Peyer's patch (tissue), 4 donors: ENCODE measurements around the gene LTBP1.

ENCODE experiments used
- POLR2A ChIP-seq, 2 donors: fragments of 450-650 bp; IDR thresholded peaks; one replicate each; pipeline ENCODE4 v1.5.1; 2017; ENCODE audit warnings: antibody characterized with exemption in 2 of 2, mild to moderate bottlenecking in 2 of 2, moderate library complexity in 2 of 2
- TF ChIP-seq, protein P1 (sequence below), 6 experiments: fragments of 450-650 bp in 4 of 6; fragments of 200-600 bp in 2 of 6; sonication (generic) in 1 of 6; IDR thresholded peaks; one replicate each; pipeline ENCODE4 v1.5.1; 2017 to 2019; ENCODE audit warnings: antibody characterized with exemption in 6 of 6, mild to moderate bottlenecking in 3 of 6, moderate library complexity in 1 of 6

DNA sequence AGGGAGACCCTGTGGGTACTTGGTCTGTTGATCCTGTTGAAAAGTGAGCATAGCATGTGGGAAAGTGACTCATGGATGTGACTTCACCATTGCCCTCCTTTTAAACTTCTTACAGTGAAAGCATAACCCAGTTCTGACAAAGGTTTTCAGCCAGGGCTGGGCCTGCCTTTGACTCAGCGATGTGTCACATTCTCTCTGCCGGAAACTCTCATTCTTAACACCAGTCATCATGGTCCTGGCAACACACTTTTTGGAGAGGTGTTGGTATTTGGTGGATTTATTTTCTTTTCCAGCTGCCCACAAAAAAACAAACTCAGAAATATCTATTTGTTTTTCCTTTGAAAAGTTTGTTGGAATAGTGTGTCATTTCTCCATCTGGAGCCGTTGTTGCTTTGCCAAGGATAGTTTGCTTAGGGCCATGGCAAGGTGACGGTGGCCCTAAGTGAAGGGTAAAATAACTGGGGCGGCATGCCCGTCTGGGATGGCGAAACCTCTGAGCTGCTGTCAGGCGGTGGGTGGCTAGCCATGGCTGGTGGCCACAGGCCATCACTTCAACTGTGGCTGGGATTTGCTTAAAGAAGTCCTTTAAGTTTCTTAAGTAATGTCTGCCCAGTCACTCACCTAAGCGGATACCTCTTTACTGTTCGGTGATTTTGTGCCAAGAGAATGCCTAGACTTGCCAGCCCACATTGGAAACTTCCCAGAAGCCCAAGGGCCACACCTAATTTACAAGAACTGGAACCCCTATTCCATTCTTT lies 123.3 kb downstream of the LTBP1 start:
- no peak for TF ChIP-seq POLR2A (IDR thresholded peaks at IDR 0.05)
- TF ChIP-seq, protein P1, sequence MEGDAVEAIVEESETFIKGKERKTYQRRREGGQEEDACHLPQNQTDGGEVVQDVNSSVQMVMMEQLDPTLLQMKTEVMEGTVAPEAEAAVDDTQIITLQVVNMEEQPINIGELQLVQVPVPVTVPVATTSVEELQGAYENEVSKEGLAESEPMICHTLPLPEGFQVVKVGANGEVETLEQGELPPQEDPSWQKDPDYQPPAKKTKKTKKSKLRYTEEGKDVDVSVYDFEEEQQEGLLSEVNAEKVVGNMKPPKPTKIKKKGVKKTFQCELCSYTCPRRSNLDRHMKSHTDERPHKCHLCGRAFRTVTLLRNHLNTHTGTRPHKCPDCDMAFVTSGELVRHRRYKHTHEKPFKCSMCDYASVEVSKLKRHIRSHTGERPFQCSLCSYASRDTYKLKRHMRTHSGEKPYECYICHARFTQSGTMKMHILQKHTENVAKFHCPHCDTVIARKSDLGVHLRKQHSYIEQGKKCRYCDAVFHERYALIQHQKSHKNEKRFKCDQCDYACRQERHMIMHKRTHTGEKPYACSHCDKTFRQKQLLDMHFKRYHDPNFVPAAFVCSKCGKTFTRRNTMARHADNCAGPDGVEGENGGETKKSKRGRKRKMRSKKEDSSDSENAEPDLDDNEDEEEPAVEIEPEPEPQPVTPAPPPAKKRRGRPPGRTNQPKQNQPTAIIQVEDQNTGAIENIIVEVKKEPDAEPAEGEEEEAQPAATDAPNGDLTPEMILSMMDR (IDR thresholded peaks at IDR 0.05): no peak
